Measurements from ENCODE around the gene HSF5.

The HSF5 gene

DNA sequence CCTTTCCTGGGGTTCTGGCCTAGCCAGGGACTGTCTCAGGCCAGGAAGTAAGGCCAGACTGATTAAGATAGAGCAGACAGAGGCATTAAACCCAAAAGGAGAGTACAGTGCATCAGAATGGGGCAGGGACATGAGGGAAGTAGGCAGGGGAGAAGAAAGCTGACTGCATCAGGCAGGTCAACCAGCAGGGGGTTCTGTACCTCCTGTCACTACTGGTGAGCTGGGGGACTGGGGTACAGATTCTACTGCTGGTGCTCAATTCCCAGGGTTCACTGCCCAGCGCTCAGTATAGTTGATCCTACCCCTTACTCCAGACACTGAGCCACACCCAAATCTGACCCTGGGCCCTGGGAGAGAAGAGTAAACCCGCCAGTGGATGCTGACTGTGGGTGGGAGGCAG is 39.1 kb upstream of the HSF5 start:
- no peaks in the 10 kb centered on the region for H3K9me3 Mint-ChIP-seq (ENCODE audit: low read depth)
- H3K36me3 Mint-ChIP-seq: no peaks in the 10 kb centered on the region
- H3K4me1 Mint-ChIP-seq (ENCODE audit: low read depth): no peaks in the 10 kb centered on the region
- H3K27me3 Mint-ChIP-seq: no peaks in the 10 kb centered on the region
- no peak overlapping the region for H3K4me3 Mint-ChIP-seq
- H3K27ac Mint-ChIP-seq: no peak overlapping the region

DNA sequence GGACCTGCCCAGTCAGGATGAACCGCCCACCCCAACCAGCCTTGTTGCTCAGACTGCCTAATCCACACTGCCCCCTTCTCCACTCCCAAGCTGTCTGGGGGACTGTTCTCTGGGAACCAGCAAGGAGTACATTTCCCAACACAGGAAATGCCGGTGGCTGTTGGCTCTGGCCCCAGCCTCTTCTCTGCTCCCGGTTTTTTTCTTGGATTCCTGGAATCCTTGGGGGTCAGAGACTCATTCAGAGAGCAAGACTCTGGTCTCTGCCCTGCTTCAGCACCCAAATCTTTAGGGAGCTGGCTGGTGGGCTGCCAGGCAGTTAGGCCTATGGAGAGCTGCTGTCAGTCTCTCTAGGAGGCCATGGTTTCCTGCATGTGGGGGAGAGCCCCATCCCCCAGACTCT is 37.0 kb upstream of the HSF5 start:
- Mint-ChIP-seq H3K27ac (no peak overlapping the region), H3K4me1 (ENCODE audit: low read depth) (no peaks in the 10 kb centered on the region), H3K9me3 (ENCODE audit: low read depth) (no peaks in the 10 kb centered on the region), H3K27me3 (no peaks in the 10 kb centered on the region), H3K36me3 (no peaks in the 10 kb centered on the region), H3K4me3 (no peak overlapping the region)

- no peaks in the 10 kb centered on the region for H3K36me3 Mint-ChIP-seq
- H3K4me1 Mint-ChIP-seq (ENCODE audit: low read depth): peaks cover 11% of the 10 kb centered on the region
- H3K27ac Mint-ChIP-seq: no peak overlapping the region
- no peaks in the 10 kb centered on the region for H3K9me3 Mint-ChIP-seq (ENCODE audit: low read depth)
- H3K4me3 Mint-ChIP-seq: no peak overlapping the region
- no peaks in the 10 kb centered on the region for H3K27me3 Mint-ChIP-seq
These were observed 33.5 kb upstream of the HSF5 start for GRCh38 chr17:58521680-58522079.

GRCh38 chr17:58520843-58521430 is 32.7 kb upstream of the HSF5 start:
- Mint-ChIP-seq H3K27ac (no peak overlapping the region), H3K4me1 (ENCODE audit: low read depth) (peaks cover 18% of the 10 kb centered on the region), H3K9me3 (ENCODE audit: low read depth) (no peaks in the 10 kb centered on the region), H3K36me3 (no peaks in the 10 kb centered on the region), H3K4me3 (no peak overlapping the region), H3K27me3 (no peaks in the 10 kb centered on the region)

GRCh38 chr17:58517928-58518609 is 29.9 kb upstream of the HSF5 start:
- no peaks in the 10 kb centered on the region for H3K27me3 Mint-ChIP-seq
- H3K36me3 Mint-ChIP-seq: no peaks in the 10 kb centered on the region
- H3K9me3 Mint-ChIP-seq (ENCODE audit: low read depth): no peaks in the 10 kb centered on the region
- peaks cover 33% of the 10 kb centered on the region for H3K4me1 Mint-ChIP-seq (ENCODE audit: low read depth)
- peak overlapping the region; percentile 94 for H3K4me3 Mint-ChIP-seq
- peak overlapping the region; percentile 83 for H3K27ac Mint-ChIP-seq

GRCh38 chr17:58517378-58517927 is 29.2 kb upstream of the HSF5 start:
- Mint-ChIP-seq H3K36me3 (no peaks in the 10 kb centered on the region), H3K27ac (peak overlapping the region; percentile 83), H3K9me3 (ENCODE audit: low read depth) (no peaks in the 10 kb centered on the region), H3K27me3 (no peaks in the 10 kb centered on the region), H3K4me3 (peak overlapping the region; percentile 94), H3K4me1 (ENCODE audit: low read depth) (peaks cover 37% of the 10 kb centered on the region)

DNA sequence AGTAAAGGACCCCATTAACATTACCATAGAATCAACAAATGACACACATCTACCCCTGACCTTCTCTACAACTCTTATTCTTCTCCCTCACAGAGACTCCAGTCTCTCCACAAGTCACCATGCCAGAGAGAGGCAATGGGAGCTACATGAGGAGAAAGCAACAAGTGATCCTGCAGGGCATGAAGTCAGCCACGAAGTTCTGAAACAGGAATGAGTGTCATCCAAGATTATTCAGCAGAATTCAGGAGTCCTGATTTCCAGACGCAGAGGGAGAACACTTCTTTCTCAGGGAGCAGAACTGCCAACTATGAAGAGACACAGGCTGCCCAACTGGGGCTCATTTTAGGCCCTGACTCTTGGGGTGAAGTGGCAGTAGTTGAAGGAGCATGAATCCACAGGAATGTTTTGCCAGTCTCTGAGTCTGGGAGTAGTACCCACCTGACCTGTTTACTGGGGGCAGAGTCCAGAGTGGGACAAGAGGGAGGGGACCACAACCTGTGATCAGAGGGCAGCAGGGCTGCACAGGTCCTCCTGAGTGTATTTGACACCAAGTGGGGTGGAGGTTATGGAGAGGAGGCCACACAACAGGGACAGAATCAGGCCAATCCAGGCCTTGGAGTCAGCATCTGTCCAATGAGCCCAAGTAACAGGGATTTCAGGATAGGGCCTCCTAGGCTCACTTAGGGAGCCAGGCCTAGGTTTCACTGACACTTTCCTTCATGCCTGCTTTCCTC is 28.6 kb upstream of the HSF5 start:
- Mint-ChIP-seq H3K9me3 (ENCODE audit: low read depth) (no peaks in the 10 kb centered on the region), H3K27ac (peak overlapping the region; percentile 83), H3K4me1 (ENCODE audit: low read depth) (peaks cover 37% of the 10 kb centered on the region), H3K27me3 (no peaks in the 10 kb centered on the region), H3K4me3 (peak overlapping the region; percentile 94), H3K36me3 (no peaks in the 10 kb centered on the region)

DNA sequence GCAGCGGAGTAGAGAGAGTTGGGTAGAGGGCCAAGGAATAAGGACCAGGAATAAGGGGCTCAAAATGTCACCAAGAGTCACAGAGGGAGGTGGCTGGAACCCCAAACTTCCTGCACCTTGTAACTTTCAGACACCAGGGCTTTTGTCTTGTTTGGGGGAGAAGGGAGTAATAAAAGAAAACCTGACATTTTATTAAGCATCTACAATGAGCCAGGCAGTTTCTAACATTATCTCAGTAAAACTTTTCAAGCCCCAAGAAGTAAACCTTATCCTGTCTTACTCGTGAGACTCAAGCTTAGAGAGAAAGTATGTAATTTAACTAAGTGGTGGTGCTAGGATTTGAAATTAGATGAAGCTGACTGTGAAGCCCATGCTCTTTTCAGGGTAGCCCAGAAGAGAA is 27.1 kb upstream of the HSF5 start:
- H3K4me1 Mint-ChIP-seq (ENCODE audit: low read depth): peaks cover 42% of the 10 kb centered on the region
- peak overlapping the region; percentile 28 for H3K27ac Mint-ChIP-seq
- H3K9me3 Mint-ChIP-seq (ENCODE audit: low read depth): no peaks in the 10 kb centered on the region
- peak overlapping the region; percentile 83 for H3K4me3 Mint-ChIP-seq
- peaks cover 5% of the 10 kb centered on the region for H3K36me3 Mint-ChIP-seq
- H3K27me3 Mint-ChIP-seq: no peaks in the 10 kb centered on the region

GRCh38 chr17:58514770-58515157 is 26.6 kb upstream of the HSF5 start:
- peaks cover 5% of the 10 kb centered on the region for H3K36me3 Mint-ChIP-seq
- H3K4me3 Mint-ChIP-seq: peak overlapping the region; percentile 83
- H3K4me1 Mint-ChIP-seq (ENCODE audit: low read depth): peaks cover 42% of the 10 kb centered on the region
- H3K27ac Mint-ChIP-seq: peak overlapping the region; percentile 84
- H3K9me3 Mint-ChIP-seq (ENCODE audit: low read depth): no peaks in the 10 kb centered on the region
- H3K27me3 Mint-ChIP-seq: no peaks in the 10 kb centered on the region

- Mint-ChIP-seq H3K27ac (peak within 1 kb of the TSS; percentile 84), H3K4me1 (ENCODE audit: low read depth) (peaks cover 42% of the 10 kb centered on the region), H3K9me3 (ENCODE audit: low read depth) (no peaks in the 10 kb centered on the region), H3K36me3 (peaks cover 5% of the 10 kb centered on the region), H3K27me3 (no peaks in the 10 kb centered on the region), H3K4me3 (peak within 1 kb of the TSS; percentile 93)
These were observed 26.0 kb upstream of the HSF5 start, which contains the start of gene MTMR4 for GRCh38 chr17:58513965-58514769. TSS of gene MTMR4 (minus strand) at chr17:58514638. CDS start at chr17:58514407, 231 bp downstream.

DNA sequence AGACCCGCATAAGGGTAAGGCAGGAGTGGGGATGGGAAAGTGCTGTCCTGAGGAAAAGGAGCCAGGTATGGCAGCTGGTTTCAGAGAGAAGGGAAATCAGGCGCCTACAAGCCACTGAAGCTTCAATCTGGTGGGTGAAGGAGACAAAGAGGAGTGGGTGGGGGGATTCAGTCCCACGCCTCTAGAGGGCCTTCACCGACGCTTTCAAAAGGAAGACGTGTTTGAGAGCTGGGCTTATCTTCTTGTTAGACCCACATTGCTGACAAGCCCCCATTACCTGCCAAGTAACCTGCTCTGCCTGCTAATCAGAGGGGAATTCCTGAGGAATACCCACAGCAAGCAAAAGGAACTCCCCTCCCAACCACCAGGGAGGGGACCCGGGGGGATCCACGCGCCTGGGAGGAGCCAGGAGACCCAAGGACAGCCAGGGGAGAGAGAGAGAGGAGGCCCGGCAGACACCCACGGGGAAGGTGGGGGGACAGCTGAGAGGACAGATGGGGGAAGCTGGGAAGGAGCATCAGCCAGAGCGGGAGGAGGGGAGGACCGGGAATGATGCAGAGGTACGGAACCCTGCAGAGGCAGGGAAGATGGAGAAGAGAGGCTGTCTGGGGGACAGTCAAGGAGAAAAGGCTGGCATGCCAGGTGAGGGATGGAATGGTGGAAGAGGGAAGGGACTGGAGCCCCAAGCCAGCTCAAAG is 25.2 kb upstream of the HSF5 start:
- Mint-ChIP-seq H3K9me3 (ENCODE audit: low read depth) (no peaks in the 10 kb centered on the region), H3K4me3 (peak overlapping the region; percentile 93), H3K36me3 (peaks cover 5% of the 10 kb centered on the region), H3K27me3 (no peaks in the 10 kb centered on the region), H3K4me1 (ENCODE audit: low read depth) (peaks cover 38% of the 10 kb centered on the region), H3K27ac (peak overlapping the region; percentile 81)

GRCh38 chr17:58510075-58510474 is 21.9 kb upstream of the HSF5 start:
- Mint-ChIP-seq H3K4me1 (ENCODE audit: low read depth) (peaks cover 19% of the 10 kb centered on the region), H3K9me3 (ENCODE audit: low read depth) (no peaks in the 10 kb centered on the region), H3K4me3 (no peak overlapping the region), H3K27me3 (no peaks in the 10 kb centered on the region), H3K36me3 (peaks cover 8% of the 10 kb centered on the region), H3K27ac (no peak overlapping the region)

DNA sequence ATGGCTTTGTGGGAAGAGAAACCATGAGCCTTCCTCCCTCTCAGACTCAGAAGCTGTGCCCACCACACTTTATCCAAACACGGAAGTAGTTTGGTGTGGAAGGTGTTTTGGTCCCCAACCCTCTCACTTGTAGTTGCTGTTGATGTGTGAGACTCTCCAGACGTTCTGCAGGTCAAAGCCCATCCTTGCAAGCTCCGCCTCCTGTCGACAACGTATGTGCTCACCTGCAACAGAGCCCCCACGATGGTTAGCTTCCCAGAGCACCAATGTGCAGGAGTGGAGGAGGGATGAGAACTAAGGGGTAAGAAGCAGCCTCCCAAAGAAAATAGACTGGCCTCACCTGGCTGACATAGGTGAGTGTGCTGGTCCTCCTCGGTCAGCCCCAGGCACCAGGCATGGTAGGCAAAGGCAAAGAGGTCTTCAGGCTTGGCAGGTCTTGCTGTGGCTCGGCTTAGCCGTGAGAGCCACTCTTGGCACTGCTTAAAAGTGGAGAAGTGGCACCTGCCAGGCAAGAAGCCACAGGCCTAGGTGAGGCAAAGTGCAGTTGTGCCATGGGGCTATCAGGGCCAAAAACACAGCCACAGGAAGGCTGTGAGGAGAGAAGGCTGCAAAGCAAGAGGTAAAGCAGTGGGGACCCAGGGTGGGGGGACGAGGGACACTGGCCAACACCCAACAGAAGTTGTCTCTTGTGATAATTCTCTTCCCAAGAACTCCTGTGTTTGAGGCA is 20.3 kb upstream of the HSF5 start:
- Mint-ChIP-seq H3K9me3 (ENCODE audit: low read depth) (no peaks in the 10 kb centered on the region), H3K4me3 (no peak overlapping the region), H3K36me3 (peaks cover 11% of the 10 kb centered on the region), H3K27ac (no peak overlapping the region), H3K4me1 (ENCODE audit: low read depth) (peaks cover 13% of the 10 kb centered on the region), H3K27me3 (no peaks in the 10 kb centered on the region)

All from activated naive CD8-positive, alpha-beta T cell (primary cell).